GM21528 (cell line): ENCODE results near the gene KIT.
A peak's percentile ranks its signal among the peaks of the same experiment; 100 is the strongest.

Experiments used
- ATAC-seq: cut with Tn5 transposase; IDR thresholded peaks from one replicate; pipeline ENCODE4 v1.9.1; 2021; ENCODE audit warnings: mild to moderate bottlenecking, moderate library complexity; ENCODE audit not compliant: unreplicated experiment, low FRiP score

The KIT gene

GRCh38 chr4:54741202-54741601 lies 83.4 kb downstream of the KIT start:
- ATAC-seq = no peak

GRCh38 chr4:54742636-54743399 lies 85.1 kb downstream of the KIT start:
- no peak for ATAC-seq

GRCh38 chr4:54743562-54743961 lies 85.8 kb downstream of the KIT start:
- no peak for ATAC-seq

DNA sequence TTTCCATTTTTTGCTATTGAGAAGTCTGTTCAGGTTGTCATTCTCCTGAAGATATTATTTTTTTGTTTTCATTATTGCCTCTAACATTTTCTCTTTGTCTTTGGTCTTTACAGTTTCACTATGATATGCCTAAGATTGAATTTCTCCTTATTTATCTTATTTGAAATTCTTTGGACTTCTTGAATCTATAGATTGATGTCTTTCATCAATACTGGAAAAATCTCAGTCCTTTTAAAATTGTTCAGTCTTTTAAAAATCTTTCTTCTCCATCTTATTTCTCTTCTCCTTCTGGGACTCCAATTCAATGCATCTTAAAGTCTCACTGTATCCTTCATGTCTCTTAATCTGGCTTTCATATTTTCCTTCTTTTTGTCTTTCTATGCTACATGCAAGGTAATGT lies 86.7 kb downstream of the KIT start:
- no peak for ATAC-seq

DNA sequence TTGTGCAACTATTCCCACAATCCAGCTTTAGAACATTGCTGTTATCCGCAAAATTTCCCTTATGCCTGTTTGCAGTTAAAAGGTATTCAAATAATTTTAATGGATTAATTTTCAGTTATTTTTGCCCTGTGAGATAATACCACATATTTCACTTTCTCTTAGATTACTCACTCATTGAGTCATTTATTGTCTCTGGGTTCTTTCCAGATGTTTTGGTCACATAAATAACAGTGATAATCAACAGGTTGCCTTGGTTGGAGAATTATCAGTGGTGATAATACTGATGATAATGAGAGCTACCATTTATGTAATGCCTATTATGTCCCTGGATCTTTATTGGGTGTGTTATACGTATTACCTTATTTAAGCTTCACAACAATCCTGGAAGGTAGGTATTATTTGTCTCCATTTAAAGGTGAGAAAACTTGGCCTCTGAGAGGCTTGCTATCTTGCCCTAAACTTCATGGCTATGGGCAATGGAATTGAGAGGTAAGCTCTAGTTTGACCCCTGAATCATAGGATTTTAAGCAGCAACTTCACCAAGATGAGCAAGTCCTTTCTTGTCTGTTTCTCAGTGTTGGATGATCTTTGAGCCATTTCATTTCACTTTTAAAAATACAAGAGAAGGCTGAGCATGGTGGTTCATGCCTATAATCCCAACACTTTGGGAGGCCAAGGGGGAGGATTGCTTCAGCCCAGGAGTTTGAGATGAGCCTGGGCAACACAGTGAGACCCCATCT lies 87.4 kb downstream of the KIT start:
- ATAC-seq = no peak

GRCh38 chr4:54746218-54746617 lies 88.5 kb downstream of the KIT start:
- ATAC-seq = peak; percentile 67

DNA sequence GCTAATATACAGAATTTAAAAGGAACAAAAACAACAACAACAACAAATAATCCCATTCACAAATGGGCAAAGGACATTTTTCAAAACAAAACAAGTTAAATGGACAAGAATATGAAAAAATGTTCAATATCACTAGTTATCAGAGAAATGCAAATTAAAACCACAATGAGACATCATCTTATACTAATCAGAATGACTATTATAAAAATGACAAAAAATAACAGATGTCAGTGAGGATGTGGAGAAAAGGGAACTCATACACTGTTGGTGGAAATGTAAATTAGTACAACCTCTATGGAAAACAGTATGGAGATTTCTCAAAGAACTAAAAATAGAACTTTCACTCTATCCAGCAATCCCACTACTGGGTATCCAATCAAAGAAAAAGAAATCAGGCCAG lies 92.6 kb downstream of the KIT start:
- no peak for ATAC-seq

DNA sequence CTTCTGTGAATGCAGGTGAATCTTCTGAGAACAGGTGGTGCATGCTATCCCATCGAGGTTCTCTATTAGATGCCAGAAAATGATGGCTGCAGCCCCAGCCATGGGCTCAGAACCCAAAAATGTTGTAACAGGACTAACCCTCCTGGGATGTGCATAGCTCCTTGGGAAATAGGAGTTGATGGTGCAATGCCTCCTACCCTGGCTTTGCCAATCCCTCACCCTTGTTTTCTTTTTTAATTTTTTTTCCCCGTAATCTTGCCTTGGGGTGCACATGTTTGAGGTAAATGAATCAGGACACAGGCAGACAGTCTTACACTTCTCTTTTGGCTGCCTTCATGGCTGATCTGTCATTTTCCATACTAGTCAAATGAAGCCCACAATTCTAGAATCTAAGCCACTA lies 96.6 kb downstream of the KIT start:
- ATAC-seq = no peak

DNA sequence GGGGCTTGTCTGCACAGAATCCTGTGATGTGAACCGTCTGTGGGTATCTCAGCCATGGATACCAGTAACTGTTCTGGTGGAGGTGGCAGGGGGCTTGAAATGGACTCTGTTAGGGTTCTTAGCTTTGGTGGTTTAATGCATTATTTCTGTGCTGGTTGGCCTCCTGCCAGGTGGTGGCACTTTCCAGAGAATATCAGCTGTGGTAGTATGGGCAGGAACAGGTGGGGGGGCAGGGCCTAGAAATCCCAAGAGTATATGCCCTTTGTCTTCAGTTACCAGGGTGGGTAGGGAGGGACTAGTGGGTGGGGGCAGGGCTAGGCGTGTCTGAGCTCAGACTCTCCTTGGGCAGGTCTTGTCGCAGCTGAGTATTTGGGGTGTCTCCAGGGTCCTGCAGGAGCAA lies 106.7 kb downstream of the KIT start:
- ATAC-seq = no peak

- ATAC-seq = no peak
Observed at GRCh38 chr4:54767376-54767775, 109.6 kb downstream of the KIT start.

GRCh38 chr4:54773022-54773421 lies 115.3 kb downstream of the KIT start:
- ATAC-seq = no peak

- no peak for ATAC-seq
Observed at GRCh38 chr4:54779036-54779435, 121.3 kb downstream of the KIT start.

DNA sequence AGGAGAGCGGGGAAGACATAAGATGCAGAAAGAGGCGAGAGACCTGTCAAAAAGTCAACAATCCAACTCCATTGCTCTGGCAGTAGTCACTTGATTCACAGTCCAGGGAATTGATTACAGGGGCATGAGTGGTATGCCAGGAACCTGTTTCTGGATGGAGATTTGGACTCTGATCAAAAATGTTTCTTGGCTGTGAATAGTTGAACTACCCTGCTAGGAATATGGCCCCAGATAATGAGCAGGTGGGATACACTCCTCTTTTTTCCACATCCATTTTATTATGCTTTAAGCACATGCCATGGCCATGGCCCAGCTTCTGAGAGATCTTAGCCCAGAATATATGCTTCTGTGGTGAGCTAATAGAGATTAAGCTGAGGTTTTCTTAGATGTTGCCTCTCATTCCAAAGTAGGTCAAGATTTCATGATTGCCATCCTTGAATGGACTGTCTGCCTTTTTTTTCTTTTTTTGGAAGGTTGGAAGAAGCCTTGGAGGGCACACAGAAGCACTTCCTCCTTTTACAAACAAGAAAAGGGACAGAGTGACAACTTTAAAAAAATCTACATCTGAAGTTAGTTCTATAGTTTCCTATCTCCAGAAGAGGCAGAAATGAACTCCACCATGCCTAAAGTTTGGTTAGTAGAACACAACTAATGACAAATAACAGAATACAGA lies 121.9 kb downstream of the KIT start:
- ATAC-seq = no peak

- ATAC-seq = no peak
Observed at GRCh38 chr4:54780149-54780495, 122.4 kb downstream of the KIT start.

DNA sequence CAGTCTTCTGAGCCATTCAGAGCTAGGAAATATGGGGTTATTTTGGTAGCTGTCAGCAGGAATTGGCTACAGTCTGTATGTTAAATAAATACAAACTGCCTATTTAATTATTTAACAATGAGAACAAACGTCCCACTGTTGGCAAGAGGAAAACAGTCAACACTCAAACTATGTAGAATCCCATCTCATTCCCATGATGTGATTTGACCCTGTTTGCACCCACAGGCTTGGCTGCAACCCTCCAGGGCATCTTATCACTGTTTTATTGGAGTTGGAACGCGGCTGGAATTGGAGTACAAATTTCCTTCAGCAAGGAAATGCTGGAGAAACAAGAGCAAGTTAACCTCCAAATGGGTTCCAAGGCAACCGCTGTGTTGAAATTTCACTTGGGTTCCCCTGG lies 124.0 kb downstream of the KIT start:
- no peak for ATAC-seq

GRCh38 chr4:54783402-54784110 lies 125.8 kb downstream of the KIT start:
- ATAC-seq = no peak

DNA sequence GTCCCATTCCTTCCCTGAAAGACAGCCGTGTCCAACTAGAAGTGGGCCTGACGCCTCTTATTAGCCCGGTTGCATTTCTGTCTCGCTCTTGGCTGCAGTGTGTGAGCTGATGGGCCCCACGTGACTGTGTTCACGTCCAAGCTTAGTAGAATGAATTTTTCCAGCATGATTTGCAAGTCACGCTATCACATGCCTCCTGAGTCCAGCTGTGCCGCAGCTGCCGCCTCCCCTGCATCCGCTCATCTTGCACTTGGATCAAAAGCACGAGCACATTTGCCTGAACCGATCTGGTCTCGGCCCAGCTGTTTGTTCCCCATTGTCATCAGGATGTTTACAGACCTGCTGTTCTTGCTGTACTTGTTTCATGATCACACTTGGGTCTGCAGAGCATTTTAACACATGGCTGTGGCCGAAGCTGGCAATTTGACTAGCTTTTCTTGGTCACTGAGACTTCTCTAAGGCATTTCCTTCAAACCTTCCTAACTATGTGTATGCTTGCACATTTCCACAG lies 126.5 kb downstream of the KIT start:
- no peak for ATAC-seq
